Measurements from ENCODE around the gene NIPBL. TPM values are rescaled to one million over a fixed set of nuclear protein-coding genes. Genes with fewer than 3 reads are reported as not detected.
"Not testable (repeated sequence)": the region's sequence is repeated elsewhere in the genome, so short reads cannot be mapped to it uniquely, and the experiment has no call there.

The NIPBL gene
- polyA plus RNA-seq, 1 donor = 38.8 TPM

GRCh38 chr5:37037840-37038239 is 161.3 kb downstream of the NIPBL start:
- no peak for DNase-seq

- no peak for DNase-seq
These were observed 163.3 kb downstream of the NIPBL start for GRCh38 chr5:37039824-37040223.

GRCh38 chr5:37043693-37044092 is 167.1 kb downstream of the NIPBL start:
- no peak for DNase-seq

- DNase-seq = no peak
These were observed 167.6 kb downstream of the NIPBL start for GRCh38 chr5:37044120-37044519.

- DNase-seq = no peak
These were observed 169.1 kb downstream of the NIPBL start for GRCh38 chr5:37045703-37046102.

- DNase-seq = no peak
These were observed 171.4 kb downstream of the NIPBL start for GRCh38 chr5:37047947-37048346.

GRCh38 chr5:37054391-37054790 is 177.8 kb downstream of the NIPBL start:
- DNase-seq = no peak

GRCh38 chr5:37055383-37055990 is 178.9 kb downstream of the NIPBL start:
- no peak for DNase-seq

GRCh38 chr5:37056762-37057161 is 180.2 kb downstream of the NIPBL start:
- no peak for DNase-seq

- no peak for DNase-seq
These were observed 183.5 kb downstream of the NIPBL start for GRCh38 chr5:37060030-37060429.

- DNase-seq = no peak
These were observed 187.2 kb downstream of the NIPBL start for GRCh38 chr5:37063739-37064138.

GRCh38 chr5:37064442-37064841 is 187.9 kb downstream of the NIPBL start:
- no peak for DNase-seq

GRCh38 chr5:37071487-37071886 is 194.9 kb downstream of the NIPBL start:
- no peak for DNase-seq

- no peak for DNase-seq
These were observed 195.5 kb downstream of the NIPBL start for GRCh38 chr5:37071901-37072581.

- no peak for DNase-seq
These were observed 198.9 kb downstream of the NIPBL start for GRCh38 chr5:37075399-37075950.

GRCh38 chr5:37077146-37077545 is 200.6 kb downstream of the NIPBL start:
- no peak for DNase-seq

GRCh38 chr5:37080697-37081096 is 204.1 kb downstream of the NIPBL start:
- DNase-seq = no peak

GRCh38 chr5:37082977-37083376 is 206.4 kb downstream of the NIPBL start:
- not testable (repeated sequence) for DNase-seq

GRCh38 chr5:37086026-37086425 is 209.5 kb downstream of the NIPBL start:
- not testable (repeated sequence) for DNase-seq

- DNase-seq = no peak
These were observed 210.1 kb downstream of the NIPBL start for GRCh38 chr5:37086466-37087173.

GRCh38 chr5:37088009-37088408 is 211.4 kb downstream of the NIPBL start:
- no peak for DNase-seq

GRCh38 chr5:37090123-37090726 is 213.7 kb downstream of the NIPBL start:
- DNase-seq = no peak

GRCh38 chr5:37090781-37091180 is 214.2 kb downstream of the NIPBL start:
- DNase-seq = no peak

Measured in hindlimb muscle (tissue), 1 donor.